ENCODE measurements around the gene OR2A14.
"Not testable (repeated sequence)": the region's sequence is repeated elsewhere in the genome, so short reads cannot be mapped to it uniquely, and the experiment has no call there.

Gene OR2A14

DNA sequence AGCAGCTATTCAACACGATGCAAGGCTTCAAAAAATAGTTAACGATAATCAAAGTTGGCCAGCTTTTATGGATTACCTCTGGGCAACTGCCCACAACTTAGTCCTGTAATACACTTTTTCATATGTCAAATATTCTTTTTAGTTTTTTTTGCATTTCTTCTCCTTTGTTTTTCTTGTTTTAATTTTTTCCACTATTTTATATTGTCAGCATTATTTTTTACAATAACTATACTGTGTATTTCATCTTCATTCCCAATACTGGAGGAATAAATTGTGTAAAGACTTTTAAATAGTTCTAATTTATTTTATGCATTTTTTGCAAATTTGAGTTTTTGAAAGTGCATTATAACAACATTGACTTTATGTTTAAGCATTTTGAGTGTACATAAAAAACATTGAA is 41.8 kb downstream of the OR2A14 start:
- DNase-seq, result no peak

DNA sequence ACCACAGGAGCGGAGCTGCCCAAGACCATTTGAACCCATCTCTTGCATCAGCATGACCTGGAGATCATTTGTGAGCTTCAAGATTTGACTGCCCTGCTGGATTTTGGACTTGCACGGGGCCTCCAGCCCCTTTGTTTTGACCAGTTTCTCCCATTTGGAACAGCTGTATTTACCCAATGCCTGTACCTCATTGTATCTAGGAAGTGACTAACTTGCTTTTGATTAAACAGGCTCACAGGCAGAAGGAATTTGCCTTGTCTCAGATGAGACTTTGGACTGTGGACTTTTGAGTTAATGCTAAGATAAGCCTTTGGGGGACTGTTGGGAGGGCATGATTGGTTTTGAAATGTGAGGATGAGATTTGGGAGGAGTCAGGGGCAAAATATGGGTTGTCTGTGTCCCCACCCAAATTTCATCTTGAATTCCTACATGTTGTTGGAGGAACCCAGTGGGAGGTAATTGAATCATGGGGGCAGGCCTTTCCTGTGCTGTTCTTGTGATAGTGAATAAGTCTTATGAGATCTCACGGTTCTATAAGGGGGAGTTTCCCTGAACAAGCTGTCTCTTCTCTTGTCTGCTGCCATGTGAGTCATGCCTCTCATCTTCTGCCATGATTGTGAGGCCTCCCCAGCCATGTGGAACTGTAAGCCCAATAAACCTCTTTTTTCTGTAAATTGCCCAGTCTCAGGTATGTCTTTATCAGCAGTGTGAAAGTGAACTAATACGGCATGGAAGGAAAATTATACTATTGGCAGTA is 48.8 kb downstream of the OR2A14 start:
- not testable (repeated sequence) for DNase-seq

DNA sequence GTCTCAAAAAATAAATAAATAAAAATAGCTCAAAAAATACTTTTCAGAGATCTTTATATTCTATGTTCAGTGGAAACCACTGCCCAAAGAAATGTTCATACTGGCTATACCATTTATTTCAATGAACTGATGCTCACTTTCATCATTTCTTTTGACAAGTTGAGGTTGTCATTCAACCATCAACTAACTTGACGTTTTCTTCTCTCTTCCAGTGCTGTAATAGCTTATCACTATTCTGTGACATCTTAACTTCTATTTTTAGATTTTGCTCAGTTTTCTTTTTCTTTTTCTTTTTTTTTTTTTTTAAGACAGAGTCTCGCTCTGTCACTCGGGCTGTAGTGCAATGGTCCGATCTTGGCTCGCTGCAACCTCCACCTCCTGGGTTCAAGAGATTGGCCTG is 51.6 kb downstream of the OR2A14 start:
- no peak for DNase-seq

DNA sequence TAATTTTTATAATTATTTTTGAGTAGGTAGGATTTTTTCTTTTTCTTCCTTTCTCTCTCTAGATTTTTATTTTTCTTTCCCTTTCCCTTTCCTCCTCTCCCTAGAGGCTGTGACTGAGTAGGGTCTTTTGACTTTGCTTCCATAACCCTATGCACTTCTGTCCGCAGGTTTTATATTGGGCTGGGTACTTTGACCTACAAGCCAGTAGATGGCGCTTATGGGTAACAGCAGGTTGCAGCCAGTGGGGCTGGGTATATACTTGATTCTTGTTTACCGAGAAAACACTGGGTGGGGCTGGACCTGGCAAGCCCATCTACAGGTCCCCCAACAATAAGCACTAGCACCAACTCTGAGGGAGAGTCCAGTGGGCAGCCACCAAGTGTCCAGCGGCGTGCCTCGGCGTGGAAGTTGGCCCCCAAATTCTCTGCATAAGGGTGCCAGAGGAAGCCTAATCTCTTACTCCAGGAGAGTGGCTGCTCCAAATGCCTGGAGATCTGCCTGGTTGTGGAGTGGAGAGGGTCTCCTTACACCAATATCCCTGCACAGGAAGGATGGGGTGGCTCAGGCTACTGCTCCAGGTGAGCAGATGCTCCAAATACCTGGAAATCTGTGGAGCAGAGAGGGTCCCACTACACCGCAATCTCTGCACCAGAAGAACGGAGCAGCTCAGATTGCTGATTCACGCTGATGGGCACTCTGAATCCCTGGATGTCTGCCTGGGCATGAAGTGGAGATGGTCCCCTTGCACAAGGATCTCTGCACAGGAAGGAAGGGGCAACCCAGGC is 55.6 kb downstream of the OR2A14 start:
- not testable (repeated sequence) for DNase-seq

DNA sequence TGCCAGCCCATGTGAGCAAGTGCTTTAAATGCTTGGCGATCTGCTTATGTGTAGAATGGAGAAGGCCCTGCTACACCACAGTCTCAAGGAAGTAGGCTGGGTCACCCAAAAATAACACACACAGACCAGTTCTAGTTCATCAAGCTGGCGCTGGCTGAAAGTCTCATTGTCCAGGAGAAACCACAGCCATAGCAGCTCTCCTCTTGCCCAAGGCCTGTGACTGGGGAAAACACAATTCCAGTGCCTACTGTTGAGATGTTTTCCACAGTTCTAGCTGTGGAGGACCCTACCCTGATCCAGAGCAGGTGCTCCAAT is 56.1 kb downstream of the OR2A14 start:
- not testable (repeated sequence) for DNase-seq
